ENCODE measurements around the gene FAAH.
A peak's percentile ranks its signal among the peaks of the same experiment; 100 is the strongest.

FAAH gene

GRCh38 chr1:46423574-46424240, 29.6 kb downstream of the FAAH start:
- no peak for DNase-seq (ENCODE audit: low read depth)

- no peak for DNase-seq (ENCODE audit: low read depth)
These were observed 30.6 kb downstream of the FAAH start for GRCh38 chr1:46424730-46425129.

- DNase-seq (ENCODE audit: low read depth): no peak
These were observed 31.6 kb downstream of the FAAH start for GRCh38 chr1:46425726-46426125.

DNA sequence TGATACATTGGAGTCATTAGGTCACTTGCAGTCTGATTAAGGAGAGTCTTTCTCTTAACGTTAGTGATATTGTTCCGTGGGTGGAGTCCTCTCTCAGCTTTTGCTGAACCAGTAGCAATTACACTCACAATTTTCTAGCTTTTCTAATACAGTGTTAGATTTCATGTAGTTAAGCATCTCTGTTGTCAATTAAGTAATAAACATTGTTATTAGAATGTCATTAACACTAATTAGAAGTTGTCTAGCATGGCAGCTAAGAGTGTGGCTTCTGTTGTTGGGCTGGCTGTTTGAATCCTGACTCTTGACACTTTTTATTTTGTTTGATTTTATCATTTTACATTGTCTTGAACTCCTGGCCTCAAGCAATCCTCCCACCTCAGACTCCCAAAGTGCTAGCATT, 33.4 kb downstream of the FAAH start:
- no peak for DNase-seq (ENCODE audit: low read depth)

GRCh38 chr1:46429436-46429835, 35.3 kb downstream of the FAAH start:
- no peak for DNase-seq (ENCODE audit: low read depth)

DNA sequence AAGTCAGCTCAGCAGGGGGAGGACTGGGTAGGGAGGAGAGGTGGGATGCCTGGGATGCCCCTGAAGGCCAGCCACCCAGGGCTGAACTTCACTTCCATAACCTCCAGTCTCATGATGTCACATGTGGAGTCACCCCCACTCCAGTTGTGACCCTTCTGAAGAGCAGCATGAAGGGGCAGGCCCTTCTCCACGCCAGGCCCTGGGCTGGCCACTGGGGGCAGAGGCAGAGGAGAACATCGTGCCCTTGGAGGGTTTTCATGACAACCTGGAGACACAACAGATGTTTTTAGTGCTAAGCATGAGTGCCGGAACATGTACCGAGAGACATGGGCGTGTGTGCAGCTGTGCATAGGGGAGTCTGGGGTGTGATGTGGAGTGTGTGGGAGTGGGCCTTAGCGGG, 37.6 kb downstream of the FAAH start:
- DNase-seq (ENCODE audit: low read depth): no peak

GRCh38 chr1:46432781-46433327, 38.7 kb downstream of the FAAH start:
- DNase-seq (ENCODE audit: low read depth): no peak

GRCh38 chr1:46434358-46434757, 40.2 kb downstream of the FAAH start:
- DNase-seq (ENCODE audit: low read depth): no peak

DNA sequence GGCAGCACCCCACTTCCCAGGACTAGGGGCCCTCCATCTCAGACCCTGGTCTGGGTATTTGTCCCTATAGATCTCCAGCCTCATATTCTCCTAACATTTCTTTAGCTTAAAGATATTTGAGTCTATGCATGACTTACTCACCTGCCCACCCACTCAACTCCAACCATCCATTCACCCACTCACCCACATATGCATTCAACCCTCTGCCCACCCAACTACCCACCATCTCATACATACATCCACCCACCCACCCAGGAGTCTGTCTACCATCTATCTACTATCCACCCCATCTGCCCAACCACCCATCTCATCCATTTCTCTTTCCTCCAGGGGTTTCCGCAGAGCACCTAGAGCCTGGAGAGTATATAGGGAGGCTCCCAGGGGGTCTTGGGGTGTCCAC, 42.7 kb downstream of the FAAH start:
- no peak for DNase-seq (ENCODE audit: low read depth)

GRCh38 chr1:46437723-46438122, 43.6 kb downstream of the FAAH start:
- DNase-seq (ENCODE audit: low read depth): no peak

DNA sequence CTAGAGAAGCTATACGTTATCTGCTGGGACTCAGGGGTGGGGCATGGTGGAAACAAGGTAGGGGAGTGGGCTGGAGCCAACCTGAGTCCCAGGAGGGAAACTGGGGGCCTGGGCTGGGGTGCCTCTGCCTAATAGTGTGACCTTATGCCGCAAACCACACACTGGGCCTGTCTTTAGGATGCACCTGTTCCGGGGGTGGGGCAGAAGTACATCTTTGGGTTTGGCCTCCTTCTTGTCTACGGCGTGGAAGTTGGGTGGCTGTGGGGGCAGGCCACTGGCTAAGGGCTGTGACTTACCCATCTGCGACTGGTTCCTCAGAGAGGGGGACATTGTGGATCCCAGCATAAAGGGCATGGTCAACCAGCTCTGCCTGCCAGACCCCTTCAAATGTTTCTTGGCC, 44.2 kb downstream of the FAAH start:
- no peak for DNase-seq (ENCODE audit: low read depth)

DNA sequence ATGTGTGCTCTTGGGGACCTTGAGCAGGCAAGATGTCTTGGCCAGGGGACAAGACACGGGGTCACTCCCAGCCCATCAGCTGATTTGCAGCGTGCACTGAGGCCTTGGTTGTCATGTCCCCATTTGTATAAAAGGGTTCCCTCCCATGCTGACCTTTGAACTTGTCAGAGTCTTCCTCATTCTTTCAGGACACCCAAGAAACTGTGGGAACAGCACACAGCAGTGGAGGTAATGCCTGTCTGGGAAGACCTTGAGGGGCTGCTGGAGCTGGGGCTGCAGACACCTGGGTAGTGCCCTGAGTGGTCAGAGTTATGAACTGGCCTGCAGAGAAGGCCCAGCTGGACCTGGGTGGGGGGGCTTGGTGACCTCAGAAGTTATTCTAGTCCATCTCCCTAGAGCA, 46.4 kb downstream of the FAAH start:
- DNase-seq (ENCODE audit: low read depth): no peak

GRCh38 chr1:46442317-46443161, 48.4 kb downstream of the FAAH start:
- DNase-seq (ENCODE audit: low read depth): peak; percentile 46

DNA sequence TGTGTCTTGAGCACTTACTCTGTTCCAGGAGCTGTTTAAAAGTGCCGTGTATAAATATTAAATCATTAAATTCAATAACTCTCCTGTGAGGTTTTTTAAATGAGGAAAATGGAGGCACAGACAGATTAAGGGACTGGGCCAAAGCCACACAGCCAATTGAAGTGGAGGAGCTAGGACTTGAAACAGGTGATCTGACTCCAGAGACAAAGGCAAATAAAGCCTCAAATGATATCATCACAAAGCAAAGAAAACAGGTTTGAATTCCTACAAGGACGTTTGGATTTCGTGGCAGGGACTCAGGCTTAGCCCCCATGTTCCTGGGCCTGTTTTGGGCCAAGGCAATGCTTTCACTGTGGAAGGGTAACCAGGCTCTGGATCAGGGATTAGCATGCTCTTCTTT, 50.3 kb downstream of the FAAH start:
- DNase-seq (ENCODE audit: low read depth): no peak

GRCh38 chr1:46445773-46446256, 51.7 kb downstream of the FAAH start:
- no peak for DNase-seq (ENCODE audit: low read depth)

DNA sequence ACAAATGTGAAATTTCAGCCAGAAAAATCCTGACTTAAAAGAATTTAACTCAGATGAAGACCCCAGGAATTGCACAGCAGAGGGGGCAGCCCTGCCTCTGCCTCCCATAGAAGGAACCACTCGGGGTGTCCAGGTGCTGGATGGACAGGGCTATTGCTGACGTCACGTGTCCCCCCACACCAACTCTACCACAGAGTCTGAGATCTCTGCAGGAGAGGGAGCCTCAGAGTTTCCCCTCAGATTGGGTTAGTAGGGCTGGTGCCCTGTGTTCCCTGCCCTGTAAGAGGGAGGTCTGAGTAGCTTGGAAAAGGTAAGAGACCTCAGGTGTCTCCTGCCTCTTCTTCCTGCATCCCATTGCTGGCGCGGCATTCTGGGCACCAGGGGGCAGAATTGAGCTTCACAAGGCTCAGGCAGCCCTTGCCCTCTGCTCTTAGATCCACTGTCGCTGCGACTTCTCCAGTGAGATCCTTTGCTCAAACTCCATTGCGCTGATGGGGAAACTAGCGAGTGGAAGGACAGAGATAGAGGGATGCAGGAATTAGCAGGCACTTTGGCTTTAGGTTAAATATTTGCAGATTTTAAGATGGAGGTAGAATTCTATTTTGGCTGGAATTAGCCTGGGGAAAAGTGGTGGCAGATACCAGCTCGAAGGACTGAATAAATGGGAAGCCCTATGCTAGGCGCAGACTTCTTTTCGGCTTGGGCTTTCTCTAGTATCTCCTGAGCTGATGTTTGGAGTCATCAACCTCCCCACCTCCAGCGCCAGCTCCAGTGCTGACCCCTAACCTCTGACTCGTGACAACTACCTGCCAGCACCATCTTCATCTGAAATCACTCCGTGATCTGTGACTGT, 52.8 kb downstream of the FAAH start:
- peak; percentile 63 for DNase-seq (ENCODE audit: low read depth)

GRCh38 chr1:46447499-46448108, 53.5 kb downstream of the FAAH start:
- DNase-seq (ENCODE audit: low read depth): no peak

GRCh38 chr1:46448109-46448911, 54.2 kb downstream of the FAAH start:
- DNase-seq (ENCODE audit: low read depth): no peak

- no peak for DNase-seq (ENCODE audit: low read depth)
These were observed 55.4 kb downstream of the FAAH start for GRCh38 chr1:46449223-46450159.

DNA sequence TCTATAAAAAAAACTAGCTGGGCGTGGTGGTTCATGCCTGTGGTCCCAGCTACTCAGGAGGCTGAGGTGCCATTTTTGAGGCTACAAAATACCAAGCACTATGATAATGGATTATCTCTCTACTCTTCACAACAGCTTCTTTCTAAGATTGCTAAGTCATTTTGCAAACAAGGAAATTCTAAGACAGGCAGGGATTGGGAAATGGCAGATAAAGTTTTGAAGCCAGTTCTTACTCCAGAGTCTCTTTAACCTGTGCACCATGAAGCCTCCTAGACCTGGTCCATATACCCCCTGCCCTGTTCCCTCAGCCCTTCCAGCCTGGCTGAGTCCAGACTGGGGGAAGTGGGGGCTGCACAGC, 56.0 kb downstream of the FAAH start:
- DNase-seq (ENCODE audit: low read depth): no peak

Data from activated gamma-delta T cell treated with anti-CD3 and anti-CD28 coated beads, Interleukin-2, amount 50 U/mL, for 16 hours (primary cell).